Kidney epithelial cell (primary cell): Measurements from ENCODE around the gene EFS. TPM values are rescaled to one million over a fixed set of nuclear protein-coding genes. Genes with fewer than 3 reads are reported as not detected.
"Not testable (repeated sequence)": the region's sequence is repeated elsewhere in the genome, so short reads cannot be mapped to it uniquely, and the experiment has no call there.

Source experiments
- DNase-seq: peaks from one replicate; pipeline ENCODE4 v3.0.0-alpha.2; 2010; ENCODE audit warnings: low read depth
- H3K27me3 ChIP-seq: 2 replicates; pipeline ENCODE4 v1.6.0; 2011; ENCODE audit warnings: low read length; ENCODE audit not compliant: control insufficient read depth, insufficient read depth
- H3K36me3 ChIP-seq: 2 replicates; pipeline ENCODE4 v1.5.1; 2011; ENCODE audit warnings: low read length; ENCODE audit not compliant: control insufficient read depth, insufficient read depth
- H3K4me3 ChIP-seq: 2 replicates; pipeline ENCODE4 v1.5.1; 2011; ENCODE audit warnings: low read depth, mild to moderate bottlenecking, control low read depth, low read length
- total RNA-seq: library from RNA; depleted of rRNA; stranded (reverse); fragments of >200 nt; gene quantifications from 2 replicates; pipeline ENCODE4 v1.2.3, GENCODE V29; 2015
- TF ChIP-seq, protein P1 (sequence below): IDR thresholded peaks from 2 replicates; pipeline ENCODE4 v1.5.1; 2011; ENCODE audit warnings: mild to moderate bottlenecking, moderate library complexity, low read length, control low read depth, inconsistent platforms; ENCODE audit not compliant: insufficient read depth, poor library complexity, severe bottlenecking

The EFS gene
- total RNA-seq, 1 donor from 2014 or later = 10.8 TPM

DNA sequence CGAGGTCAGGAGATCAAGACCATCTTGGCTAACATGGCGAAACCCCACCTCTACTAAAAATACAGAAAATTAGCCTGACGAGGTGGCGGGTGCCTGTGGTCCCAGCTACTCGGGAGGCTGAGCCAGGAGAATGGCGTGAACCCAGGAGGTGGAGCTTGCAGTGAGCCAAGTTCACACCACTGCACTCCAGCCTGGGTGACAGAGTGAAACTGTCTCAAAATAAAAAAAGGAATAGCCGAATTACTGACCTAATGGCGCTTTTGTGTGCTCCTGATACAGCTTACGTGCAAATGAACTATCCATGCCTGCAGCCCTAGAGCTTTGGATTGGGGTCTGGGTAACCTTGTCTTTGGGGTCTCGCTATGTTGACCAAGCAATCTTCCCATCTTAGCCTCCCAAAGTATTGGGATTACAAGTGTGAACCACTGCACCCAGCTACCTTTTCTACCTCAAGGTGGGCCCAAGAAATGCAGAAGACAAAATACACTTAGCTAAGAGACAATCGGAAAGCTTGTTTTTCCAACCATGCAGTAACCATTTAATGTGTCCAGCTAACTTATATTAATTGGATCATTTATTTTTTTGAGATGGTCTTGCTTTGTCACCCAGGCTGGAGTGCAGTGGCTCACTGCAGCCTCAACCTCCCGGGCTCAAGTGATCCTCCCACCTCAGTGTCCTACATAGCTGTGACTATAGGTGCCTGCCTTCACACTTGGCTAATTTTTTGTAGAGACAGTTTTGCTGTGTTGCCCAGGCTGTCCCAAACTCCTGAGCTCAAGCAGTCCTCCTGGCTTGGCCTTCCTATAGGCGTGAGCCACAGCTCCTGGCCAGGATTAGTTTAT lies 38.3 kb downstream of the EFS start:
- no peak overlapping the region for H3K4me3 ChIP-seq
- no peaks in the 10 kb centered on the region for H3K36me3 ChIP-seq
- no peak for DNase-seq
- no peaks in the 10 kb centered on the region for H3K27me3 ChIP-seq
- TF ChIP-seq, protein P1, sequence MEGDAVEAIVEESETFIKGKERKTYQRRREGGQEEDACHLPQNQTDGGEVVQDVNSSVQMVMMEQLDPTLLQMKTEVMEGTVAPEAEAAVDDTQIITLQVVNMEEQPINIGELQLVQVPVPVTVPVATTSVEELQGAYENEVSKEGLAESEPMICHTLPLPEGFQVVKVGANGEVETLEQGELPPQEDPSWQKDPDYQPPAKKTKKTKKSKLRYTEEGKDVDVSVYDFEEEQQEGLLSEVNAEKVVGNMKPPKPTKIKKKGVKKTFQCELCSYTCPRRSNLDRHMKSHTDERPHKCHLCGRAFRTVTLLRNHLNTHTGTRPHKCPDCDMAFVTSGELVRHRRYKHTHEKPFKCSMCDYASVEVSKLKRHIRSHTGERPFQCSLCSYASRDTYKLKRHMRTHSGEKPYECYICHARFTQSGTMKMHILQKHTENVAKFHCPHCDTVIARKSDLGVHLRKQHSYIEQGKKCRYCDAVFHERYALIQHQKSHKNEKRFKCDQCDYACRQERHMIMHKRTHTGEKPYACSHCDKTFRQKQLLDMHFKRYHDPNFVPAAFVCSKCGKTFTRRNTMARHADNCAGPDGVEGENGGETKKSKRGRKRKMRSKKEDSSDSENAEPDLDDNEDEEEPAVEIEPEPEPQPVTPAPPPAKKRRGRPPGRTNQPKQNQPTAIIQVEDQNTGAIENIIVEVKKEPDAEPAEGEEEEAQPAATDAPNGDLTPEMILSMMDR = no peak

DNA sequence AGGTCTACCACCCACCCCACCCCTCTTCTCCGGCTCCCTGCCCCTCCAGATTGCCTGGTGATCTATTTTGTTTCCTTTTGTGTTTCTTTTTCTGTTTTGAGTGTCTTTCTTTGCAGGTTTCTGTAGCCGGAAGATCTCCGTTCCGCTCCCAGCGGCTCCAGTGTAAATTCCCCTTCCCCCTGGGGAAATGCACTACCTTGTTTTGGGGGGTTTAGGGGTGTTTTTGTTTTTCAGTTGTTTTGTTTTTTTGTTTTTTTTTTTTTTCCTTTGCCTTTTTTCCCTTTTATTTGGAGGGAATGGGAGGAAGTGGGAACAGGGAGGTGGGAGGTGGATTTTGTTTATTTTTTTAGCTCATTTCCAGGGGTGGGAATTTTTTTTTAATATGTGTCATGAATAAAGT lies 39.2 kb downstream of the EFS start:
- H3K36me3 ChIP-seq, H3K4me3 ChIP-seq, H3K27me3 ChIP-seq, DNase-seq: not testable (repeated sequence)

DNA sequence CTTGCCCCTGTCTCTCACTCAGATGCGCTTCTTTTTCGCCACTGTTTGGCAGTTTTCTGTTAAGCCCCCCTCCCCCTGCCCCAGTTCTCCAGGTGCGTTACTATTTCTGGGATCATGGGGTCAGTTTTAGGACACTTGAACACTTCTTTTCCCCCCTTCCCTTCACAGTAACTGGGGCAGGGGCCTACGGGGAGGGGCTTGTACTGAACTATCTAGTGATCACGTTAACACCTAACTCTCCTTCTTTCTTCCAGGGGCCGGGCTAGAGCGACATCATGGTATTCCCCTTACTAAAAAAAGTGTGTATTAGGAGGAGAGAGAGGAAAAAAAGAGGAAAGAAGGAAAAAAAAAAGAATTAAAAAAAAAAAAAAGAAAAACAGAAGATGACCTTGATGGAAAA lies 40.0 kb downstream of the EFS start:
- Histone ChIP-seq H3K4me3 (no peak overlapping the region), H3K36me3 (no peaks in the 10 kb centered on the region), H3K27me3 (no peaks in the 10 kb centered on the region)
- TF ChIP-seq, protein P1 = no peak
- no peak for DNase-seq

DNA sequence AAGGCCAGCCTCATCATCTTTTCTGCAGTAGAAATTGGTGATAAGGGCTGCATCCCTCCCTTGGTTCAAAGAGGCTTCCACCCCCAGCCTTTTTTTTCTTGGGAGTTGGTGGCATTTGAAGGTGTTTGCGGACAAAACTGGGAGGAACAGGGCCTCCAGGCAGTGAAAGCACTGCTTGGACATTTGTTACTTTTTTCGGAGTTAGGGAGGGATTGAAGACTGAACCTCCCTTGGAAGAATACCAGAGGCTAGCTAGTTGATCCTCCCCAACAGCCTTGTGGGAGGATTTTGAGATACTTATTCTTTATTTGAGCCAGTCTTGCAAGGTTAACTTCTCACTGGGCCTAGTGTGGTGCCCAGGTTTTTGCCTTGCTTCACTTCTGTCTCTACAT lies 40.5 kb downstream of the EFS start:
- H3K36me3 ChIP-seq = no peaks in the 10 kb centered on the region
- H3K4me3 ChIP-seq = no peak overlapping the region
- no peaks in the 10 kb centered on the region for H3K27me3 ChIP-seq
- DNase-seq = no peak
- TF ChIP-seq, protein P1 = no peak

DNA sequence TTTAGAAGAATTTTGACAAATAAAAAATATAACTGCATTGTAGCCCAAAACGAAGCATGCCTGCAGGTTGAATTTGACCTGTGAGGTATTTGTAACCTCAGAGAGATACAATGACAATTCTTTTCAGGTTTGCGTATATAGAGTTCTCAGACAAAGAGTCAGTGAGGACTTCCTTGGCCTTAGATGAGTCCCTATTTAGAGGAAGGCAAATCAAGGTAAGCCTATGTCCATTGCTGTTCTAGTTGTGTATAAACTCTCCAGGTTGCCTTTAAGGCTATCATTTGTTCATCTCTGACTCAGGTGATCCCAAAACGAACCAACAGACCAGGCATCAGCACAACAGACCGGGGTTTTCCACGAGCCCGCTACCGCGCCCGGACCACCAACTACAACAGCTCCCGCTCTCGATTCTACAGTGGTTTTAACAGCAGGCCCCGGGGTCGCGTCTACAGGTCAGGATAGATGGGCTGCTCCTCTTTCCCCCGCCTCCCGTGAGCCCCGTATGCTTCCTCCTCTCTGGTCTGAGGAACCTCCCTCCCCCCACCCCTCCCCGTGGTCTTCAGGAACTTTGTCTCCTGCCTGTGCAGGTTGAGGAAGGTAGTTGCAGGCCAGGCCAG lies 41.0 kb downstream of the EFS start:
- Histone ChIP-seq H3K4me3 (no peak overlapping the region), H3K27me3 (no peaks in the 10 kb centered on the region), H3K36me3 (no peaks in the 10 kb centered on the region)
- no peak for DNase-seq
- TF ChIP-seq, protein P1 = no peak

DNA sequence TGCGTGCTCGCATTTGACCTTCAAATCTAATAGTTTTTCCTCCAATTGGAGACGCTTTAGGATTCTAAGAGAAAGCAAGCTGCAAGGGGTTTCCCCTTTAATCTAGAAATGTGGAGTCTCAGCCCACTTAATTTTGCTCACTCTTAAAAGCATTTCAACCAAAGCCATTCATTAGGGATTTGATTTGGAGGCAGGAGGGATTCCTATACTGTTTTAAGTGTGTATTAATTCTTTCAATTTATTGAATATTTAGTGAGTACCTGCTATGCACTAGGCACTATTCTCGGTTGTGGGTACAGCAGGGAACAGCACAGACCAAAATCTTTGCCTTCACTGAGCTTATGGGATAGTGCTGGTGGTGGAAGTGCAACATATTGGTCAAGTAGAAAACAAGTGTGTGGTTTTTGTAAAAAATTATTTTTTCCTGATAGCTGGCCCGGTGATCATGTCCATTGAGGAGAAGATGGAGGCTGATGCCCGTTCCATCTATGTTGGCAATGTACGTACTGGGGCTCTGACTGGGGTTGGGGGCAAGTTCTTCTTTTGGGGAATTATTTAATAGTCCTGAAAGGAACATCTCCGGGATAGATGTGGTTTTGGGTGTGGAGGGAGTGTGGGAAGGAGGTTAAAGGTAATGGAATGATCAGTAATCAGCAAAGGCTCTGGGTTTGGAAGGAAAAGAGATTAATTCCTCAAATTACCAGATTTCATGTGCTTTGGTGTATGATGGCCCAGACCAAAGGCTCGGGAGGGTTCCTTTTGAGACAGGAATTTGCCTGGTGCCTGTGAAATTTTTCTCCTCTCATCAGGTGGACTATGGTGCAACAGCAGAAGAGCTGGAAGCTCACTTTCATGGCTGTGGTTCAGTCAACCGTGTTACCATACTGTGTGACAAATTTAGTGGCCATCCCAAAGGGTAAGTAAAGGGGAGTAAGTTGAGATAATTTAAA lies 42.1 kb downstream of the EFS start:
- no peaks in the 10 kb centered on the region for H3K36me3 ChIP-seq
- no peak for DNase-seq
- TF ChIP-seq, protein P1 = no peak

More for the DNA sequence above, 42.1 kb downstream of the EFS start:
- H3K4me3 ChIP-seq = peak overlapping the region; percentile 96
- H3K27me3 ChIP-seq = no peaks in the 10 kb centered on the region
